B cell (primary cell): Measurements from ENCODE around the gene ADCK2. TPM values are rescaled to one million over a fixed set of nuclear protein-coding genes. Genes with fewer than 3 reads are reported as not detected.

Experiments used
- ATAC-seq: fragments of 200-7000 bp; cut with Tn5 transposase; one replicate; pipeline ENCODE4 v1.10.0; 2021; ENCODE audit warnings: low read depth, mild to moderate bottlenecking, moderate number of reproducible peaks, moderate library complexity
- CTCF ChIA-PET: fragments of 350-600 bp; sonication (Branson Sonifier 250); formaldehyde crosslinking; loops from one replicate; lab custom pipeline; 2021; ENCODE audit warnings: antibody characterized with exemption, inconsistent platforms; lab: Charles Lee
- POLR2A ChIA-PET: fragments of 350-600 bp; sonication (Branson Sonifier 250); formaldehyde crosslinking; loops from one replicate; lab custom pipeline; 2021; ENCODE audit warnings: antibody characterized with exemption; lab: Charles Lee
- DNase-seq: peaks from one replicate; pipeline ENCODE4 v3.0.0; 2013
- H2AFZ ChIP-seq: 2 replicates; pipeline ENCODE4 v1.6.1; 2012; ENCODE audit warnings: mild to moderate bottlenecking, low read depth, low read length; ENCODE audit not compliant: insufficient read depth, poor library complexity, severe bottlenecking
- H3K27ac ChIP-seq, 2 donors: 1 replicate in 1 of 2; 2 replicates in 1 of 2; pipeline ENCODE4 v1.5.1; 2012 to 2013; ENCODE audit warnings: low read length in 2 of 2, mild to moderate bottlenecking in 2 of 2, moderate library complexity in 1 of 2
- H3K27me3 ChIP-seq, 4 experiments: fragments of 200-600 bp in 1 of 4; sonication (generic) in 1 of 4; replicated peaks in 1 of 4; 1 replicate in 2 of 4; 2 replicates in 2 of 4; pipeline versions ENCODE4 v1.6.1 to v1.7.0; 2013 to 2016; ENCODE audit warnings: low read length in 3 of 4, mild to moderate bottlenecking in 2 of 4, mixed read lengths in 1 of 4, moderate library complexity in 1 of 4; ENCODE audit not compliant: insufficient read depth in 4 of 4, control insufficient read depth in 3 of 4; ENCODE audit errors: control extremely low read depth in 1 of 4
- H3K36me3 ChIP-seq, 2 experiments: replicated peaks in 1 of 2; 1 replicate in 1 of 2; 2 replicates in 1 of 2; pipeline versions ENCODE4 v1.6.1 to v1.7.1; 2013; ENCODE audit warnings: low read length in 1 of 2; ENCODE audit not compliant: insufficient read depth in 2 of 2, control insufficient read depth in 1 of 2; ENCODE audit errors: control extremely low read depth in 1 of 2, extremely low read depth in 1 of 2
- H3K4me1 ChIP-seq, 2 donors: fragments of 200-600 bp in 1 of 2; sonication (generic) in 1 of 2; 1 replicate in 1 of 2; 2 replicates in 1 of 2; pipeline versions ENCODE4 v1.5.1 to v1.6.1; 2013 to 2017; ENCODE audit warnings: low read length in 2 of 2; ENCODE audit not compliant: control insufficient read depth in 2 of 2, insufficient read depth in 2 of 2
- H3K4me2 ChIP-seq: replicated peaks from 2 replicates; pipeline ENCODE3; 2012; ENCODE audit warnings: mild to moderate bottlenecking, low read depth, low read length; ENCODE audit not compliant: poor library complexity, severe bottlenecking
- H3K4me3 ChIP-seq, 5 experiments: fragments of 200-600 bp in 1 of 5; sonication (generic) in 1 of 5; 1 replicate in 3 of 5; 2 replicates in 2 of 5; pipeline versions ENCODE4 v1.5.1 to v1.7.0; 2011 to 2016; ENCODE audit warnings: low read length in 4 of 5, mild to moderate bottlenecking in 4 of 5, low read depth in 2 of 5, control low read depth in 1 of 5, moderate library complexity in 1 of 5; ENCODE audit not compliant: insufficient read depth in 1 of 5; ENCODE audit errors: control extremely low read depth in 1 of 5, extremely low read depth in 1 of 5
- H3K79me2 ChIP-seq: fragments of 200-600 bp; sonication (generic); one replicate; pipeline ENCODE4 v1.6.0; 2016; ENCODE audit warnings: low read length; ENCODE audit not compliant: control insufficient read depth, insufficient read depth
- H3K9ac ChIP-seq: fragments of 200-600 bp; sonication (generic); 2 replicates; pipeline ENCODE4 v1.6.1; 2017; ENCODE audit warnings: mild to moderate bottlenecking, low read length, moderate library complexity
- H3K9me3 ChIP-seq, 3 donors: one replicate each; pipeline versions ENCODE4 v1.6.1 to v1.7.1; 2013; ENCODE audit warnings: low read length in 2 of 3; ENCODE audit not compliant: control insufficient read depth in 2 of 3, insufficient read depth in 1 of 3; ENCODE audit errors: control extremely low read depth in 1 of 3
- H4K20me1 ChIP-seq: 2 replicates; pipeline ENCODE4 v1.6.0; 2012; ENCODE audit warnings: mild to moderate bottlenecking, low read length; ENCODE audit not compliant: insufficient read depth, control insufficient read depth, poor library complexity, severe bottlenecking
- H3K27ac Mint-ChIP-seq: one replicate; pipeline ENCODE4 v1.8.0; 2021; ENCODE audit warnings: mixed read lengths
- H3K27me3 Mint-ChIP-seq: one replicate; pipeline ENCODE4 v1.8.0; 2021; ENCODE audit warnings: mixed read lengths
- H3K4me1 Mint-ChIP-seq: one replicate; pipeline ENCODE4 v1.8.0; 2021; ENCODE audit warnings: mixed read lengths
- H3K4me3 Mint-ChIP-seq: one replicate; pipeline ENCODE4 v1.8.0; 2021; ENCODE audit warnings: mixed read lengths
- H3K9me3 Mint-ChIP-seq: one replicate; pipeline ENCODE4 v1.8.0; 2022; ENCODE audit warnings: mixed read lengths; ENCODE audit not compliant: insufficient read depth
- CTCF ChIP-seq: fragments of 200-600 bp; IDR thresholded peaks from one replicate; pipeline ENCODE4 v1.8.0; 2022; ENCODE audit warnings: antibody characterized with exemption, mild to moderate bottlenecking
- EZH2 ChIP-seq: IDR thresholded peaks from 2 replicates; pipeline ENCODE4 v1.6.1; 2012; ENCODE audit warnings: borderline replicate concordance, low read depth, mild to moderate bottlenecking, moderate library complexity, low read length; ENCODE audit not compliant: insufficient read depth, poor library complexity, severe bottlenecking
- WGBS: methylation state at CpG from one replicate; pipeline ENCODE4 v1.1.5; 2013; ENCODE audit warnings: missing lambda C conversion rate; ENCODE audit not compliant: insufficient coverage; 5-methylcytosine and 5-hydroxymethylcytosine counted together
- intact Hi-C: fragments of 100-400 bp; cut with micrococcal nuclease; formaldehyde crosslinking; loops from one replicate; pipeline ENCODE4 v1.10.0; 2022
- polyA plus RNA-seq: library from polyadenylated mRNA; depleted of rRNA; stranded (reverse); fragments of >200 nt; gene quantifications from 2 replicates; pipeline ENCODE4 v1.2.3, GENCODE V29; 2012
- total RNA-seq, 2 donors: library from RNA; stranded (reverse); fragments of 120-200 nt in 1 of 2; gene quantifications; 1 replicate in 1 of 2; 2 replicates in 1 of 2; pipeline versions ENCODE4 v1.2.3 to v1.2.4, GENCODE V29; 2013 to 2022

The ADCK2 gene
- total and polyA plus RNA-seq, 2 donors (not counting 1 experiment from before 2014, with no cell fraction given) = 13.3 to 32.6 TPM

- H3K4me3 ChIP-seq = no peak overlapping the region
- H3K4me3 Mint-ChIP-seq = no peak overlapping the region
- no peak overlapping the region for H3K9ac ChIP-seq
- ATAC-seq = no peak
- H3K27ac Mint-ChIP-seq = no peak overlapping the region
- peaks cover 0 to 4% (median 0%) of the 10 kb centered on the region in 3 donors for H3K9me3 ChIP-seq
- CTCF ChIA-PET = interaction anchor here (0.7 to 1.1 kb wide), 2 partner anchors 133 kb away, joined by 3 read pairs; no protein-coding TSS in a partner anchor
- peaks cover 0 to 34% of the 10 kb centered on the region in 2 experiments for H3K36me3 ChIP-seq
- WGBS = 98% methylated on average over 7 of the region's 7 CpGs
- no peak overlapping the region for H2AFZ ChIP-seq
- TF ChIP-seq CTCF (no peak), EZH2 (no peak)
- no peaks in the 10 kb centered on the region for H3K9me3 Mint-ChIP-seq
- peaks cover 40% of the 10 kb centered on the region for H3K79me2 ChIP-seq
- no peaks in the 10 kb centered on the region for H3K27me3 Mint-ChIP-seq
- H3K27me3 ChIP-seq = no peaks in the 10 kb centered on the region
- POLR2A ChIA-PET = no interaction called here
- no peaks in the 10 kb centered on the region for H4K20me1 ChIP-seq
- intact Hi-C loops = loop anchor here (10.0 kb wide), 2 partner anchors 284 to 1334 kb away; partner anchors contain the start of genes FMC1 and SLC37A3
- H3K4me2 ChIP-seq = no peak overlapping the region
- no peak for DNase-seq
- peaks cover 39 to 43% of the 10 kb centered on the region in 2 donors for H3K4me1 ChIP-seq
- H3K4me1 Mint-ChIP-seq = peaks cover 41% of the 10 kb centered on the region
- no peak overlapping the region for H3K27ac ChIP-seq
These were observed 6.0 kb downstream of the ADCK2 start for GRCh38 chr7:140678816-140679130.

- Histone ChIP-seq H3K27ac (no peak overlapping the region), H3K4me2 (no peak overlapping the region), H3K9me3 (no peaks in the 10 kb centered on the region), H3K4me1 (peaks cover 34 to 38% of the 10 kb centered on the region in 2 donors), H3K9ac (no peak overlapping the region), H4K20me1 (no peaks in the 10 kb centered on the region), H3K4me3 (no peak overlapping the region), H3K36me3 (peaks cover 0 to 37% of the 10 kb centered on the region in 2 experiments), H3K27me3 (no peaks in the 10 kb centered on the region), H3K79me2 (peaks cover 40% of the 10 kb centered on the region), H2AFZ (no peak overlapping the region)
- DNase-seq = no peak
- intact Hi-C loops = loop anchor here (10.0 kb wide), 2 partner anchors 284 to 1334 kb away; partner anchors contain the start of genes FMC1 and SLC37A3
- CTCF ChIA-PET = interaction anchor here (0.7 kb wide), 1 partner anchor 133 kb away, joined by 3 read pairs; no protein-coding TSS in a partner anchor
- TF ChIP-seq EZH2 (no peak), CTCF (no peak)
- Mint-ChIP-seq H3K27me3 (no peaks in the 10 kb centered on the region), H3K27ac (no peak overlapping the region), H3K4me3 (no peak overlapping the region), H3K4me1 (peaks cover 37% of the 10 kb centered on the region), H3K9me3 (no peaks in the 10 kb centered on the region)
- WGBS = 100% methylated on average over 7 of the region's 9 CpGs
- no peak for ATAC-seq
- POLR2A ChIA-PET = no interaction called here
These were observed 6.4 kb downstream of the ADCK2 start for GRCh38 chr7:140679186-140679585.
